ENCODE results near the gene DIMT1.

DIMT1 gene

DNA sequence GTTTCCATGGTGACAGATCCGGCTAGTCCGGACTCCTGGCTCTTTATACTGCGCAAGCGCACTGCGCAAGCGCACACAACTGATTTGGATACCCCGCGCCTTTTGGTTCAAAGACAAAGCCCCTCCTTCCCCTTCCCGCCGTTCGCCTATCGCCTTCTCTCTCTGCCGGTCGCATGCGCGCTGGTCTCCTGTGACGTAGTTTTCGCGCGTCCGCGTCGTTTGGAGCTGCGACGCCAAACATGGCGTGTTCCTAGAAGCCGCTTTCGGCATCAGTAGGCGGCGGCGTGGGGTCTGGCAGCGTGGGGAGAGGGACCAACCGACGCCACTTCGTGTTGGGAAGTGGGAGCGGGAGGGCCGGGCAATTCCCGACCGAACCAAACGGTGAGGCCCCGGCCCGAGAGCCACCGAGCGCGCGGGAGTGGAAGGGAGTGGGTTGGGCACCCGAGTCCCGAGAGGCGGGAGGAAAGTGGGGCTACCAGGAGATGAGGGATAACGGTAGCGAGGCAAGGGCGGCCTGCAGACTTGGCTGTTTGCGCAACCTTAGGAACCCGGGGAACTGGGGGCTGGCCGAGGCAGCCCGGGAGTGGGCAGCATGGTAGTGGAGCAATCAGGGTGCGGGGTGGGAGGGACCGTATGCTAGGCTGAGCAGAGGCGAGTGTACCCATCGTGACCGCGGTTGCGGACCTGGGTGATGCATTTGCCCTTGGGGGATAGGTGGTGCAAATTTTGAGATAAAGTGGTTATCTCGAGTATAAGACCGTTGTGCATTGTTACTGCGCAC lies 9.0 kb upstream of the DIMT1 start, which contains the start of gene IPO11 (continued):
- TF ChIP-seq, protein P1, sequence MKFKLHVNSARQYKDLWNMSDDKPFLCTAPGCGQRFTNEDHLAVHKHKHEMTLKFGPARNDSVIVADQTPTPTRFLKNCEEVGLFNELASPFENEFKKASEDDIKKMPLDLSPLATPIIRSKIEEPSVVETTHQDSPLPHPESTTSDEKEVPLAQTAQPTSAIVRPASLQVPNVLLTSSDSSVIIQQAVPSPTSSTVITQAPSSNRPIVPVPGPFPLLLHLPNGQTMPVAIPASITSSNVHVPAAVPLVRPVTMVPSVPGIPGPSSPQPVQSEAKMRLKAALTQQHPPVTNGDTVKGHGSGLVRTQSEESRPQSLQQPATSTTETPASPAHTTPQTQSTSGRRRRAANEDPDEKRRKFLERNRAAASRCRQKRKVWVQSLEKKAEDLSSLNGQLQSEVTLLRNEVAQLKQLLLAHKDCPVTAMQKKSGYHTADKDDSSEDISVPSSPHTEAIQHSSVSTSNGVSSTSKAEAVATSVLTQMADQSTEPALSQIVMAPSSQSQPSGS (tag by site-specific recombination; IDR thresholded peaks at IDR 0.05; ENCODE audit: low read depth): peak; percentile 59; the same call in 1 of the 2 replicates
- TF ChIP-seq ZNF549 (tag by site-specific recombination; IDR thresholded peaks at IDR 0.05) (no peak), ZNF239 (tag by site-specific recombination; IDR thresholded peaks at IDR 0.05) (no peak), ZBTB7A (tag by site-specific recombination; IDR thresholded peaks at IDR 0.05; ENCODE audit: low read depth) (no peak), HOXC10 (CRISPR knock-in tag; IDR thresholded peaks at IDR 0.05) (no peak), ZNF10 (tag by site-specific recombination; IDR thresholded peaks at IDR 0.05) (peak; percentile 73), TRIM28 (IDR thresholded peaks at IDR 0.05; ENCODE audit: borderline replicate concordance, low read length) (no peak), ZNF211 (tag by site-specific recombination; IDR thresholded peaks at IDR 0.05; ENCODE audit: low read depth) (no peak), ZNF664 (tag by site-specific recombination; IDR thresholded peaks at IDR 0.05) (no peak), ZNF394 (tag by site-specific recombination; IDR thresholded peaks at IDR 0.05; ENCODE audit: borderline replicate concordance) (no peak), ZFP37 (tag by site-specific recombination; IDR thresholded peaks at IDR 0.05) (peak; percentile 77), ZNF174 (tag by site-specific recombination; IDR thresholded peaks at IDR 0.05) (no peak), ZNF785 (tag by site-specific recombination; IDR thresholded peaks at IDR 0.05) (0 out of 2 replicates have a peak, but pooled peaks have one; percentile 39), IKZF3 (tag by site-specific recombination; IDR thresholded peaks at IDR 0.05) (no peak), ZFHX2 (tag by site-specific recombination; conservative IDR thresholded peaks at IDR 0.05) (peak; percentile 95), ZNF404 (tag by site-specific recombination; IDR thresholded peaks at IDR 0.05) (no peak), ZNF155 (tag by site-specific recombination; IDR thresholded peaks at IDR 0.05) (no peak), ZBTB20 (tag by site-specific recombination; IDR thresholded peaks at IDR 0.05) (peak; percentile 98), ZNF324 (tag by site-specific recombination; IDR thresholded peaks at IDR 0.05) (0 out of 2 replicates have a peak, but pooled peaks have one; percentile 53), ZBTB21 (tag by site-specific recombination; IDR thresholded peaks at IDR 0.05) (no peak; the same call in 1 of the 2 replicates), ZNF37A (tag by site-specific recombination; IDR thresholded peaks at IDR 0.05) (no peak), ZNF416 (tag by site-specific recombination; IDR thresholded peaks at IDR 0.05) (no peak), ZNF2 (tag by site-specific recombination; IDR thresholded peaks at IDR 0.05) (0 out of 2 replicates have a peak, but pooled peaks have one; percentile 58)
- TF ChIP-seq, protein P2, sequence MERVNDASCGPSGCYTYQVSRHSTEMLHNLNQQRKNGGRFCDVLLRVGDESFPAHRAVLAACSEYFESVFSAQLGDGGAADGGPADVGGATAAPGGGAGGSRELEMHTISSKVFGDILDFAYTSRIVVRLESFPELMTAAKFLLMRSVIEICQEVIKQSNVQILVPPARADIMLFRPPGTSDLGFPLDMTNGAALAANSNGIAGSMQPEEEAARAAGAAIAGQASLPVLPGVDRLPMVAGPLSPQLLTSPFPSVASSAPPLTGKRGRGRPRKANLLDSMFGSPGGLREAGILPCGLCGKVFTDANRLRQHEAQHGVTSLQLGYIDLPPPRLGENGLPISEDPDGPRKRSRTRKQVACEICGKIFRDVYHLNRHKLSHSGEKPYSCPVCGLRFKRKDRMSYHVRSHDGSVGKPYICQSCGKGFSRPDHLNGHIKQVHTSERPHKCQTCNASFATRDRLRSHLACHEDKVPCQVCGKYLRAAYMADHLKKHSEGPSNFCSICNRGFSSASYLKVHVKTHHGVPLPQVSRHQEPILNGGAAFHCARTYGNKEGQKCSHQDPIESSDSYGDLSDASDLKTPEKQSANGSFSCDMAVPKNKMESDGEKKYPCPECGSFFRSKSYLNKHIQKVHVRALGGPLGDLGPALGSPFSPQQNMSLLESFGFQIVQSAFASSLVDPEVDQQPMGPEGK (tag by site-specific recombination; IDR thresholded peaks at IDR 0.05): no peak
- TF ChIP-seq, protein P3, sequence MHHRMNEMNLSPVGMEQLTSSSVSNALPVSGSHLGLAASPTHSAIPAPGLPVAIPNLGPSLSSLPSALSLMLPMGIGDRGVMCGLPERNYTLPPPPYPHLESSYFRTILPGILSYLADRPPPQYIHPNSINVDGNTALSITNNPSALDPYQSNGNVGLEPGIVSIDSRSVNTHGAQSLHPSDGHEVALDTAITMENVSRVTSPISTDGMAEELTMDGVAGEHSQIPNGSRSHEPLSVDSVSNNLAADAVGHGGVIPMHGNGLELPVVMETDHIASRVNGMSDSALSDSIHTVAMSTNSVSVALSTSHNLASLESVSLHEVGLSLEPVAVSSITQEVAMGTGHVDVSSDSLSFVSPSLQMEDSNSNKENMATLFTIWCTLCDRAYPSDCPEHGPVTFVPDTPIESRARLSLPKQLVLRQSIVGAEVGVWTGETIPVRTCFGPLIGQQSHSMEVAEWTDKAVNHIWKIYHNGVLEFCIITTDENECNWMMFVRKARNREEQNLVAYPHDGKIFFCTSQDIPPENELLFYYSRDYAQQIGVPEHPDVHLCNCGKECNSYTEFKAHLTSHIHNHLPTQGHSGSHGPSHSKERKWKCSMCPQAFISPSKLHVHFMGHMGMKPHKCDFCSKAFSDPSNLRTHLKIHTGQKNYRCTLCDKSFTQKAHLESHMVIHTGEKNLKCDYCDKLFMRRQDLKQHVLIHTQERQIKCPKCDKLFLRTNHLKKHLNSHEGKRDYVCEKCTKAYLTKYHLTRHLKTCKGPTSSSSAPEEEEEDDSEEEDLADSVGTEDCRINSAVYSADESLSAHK (tag by site-specific recombination; IDR thresholded peaks at IDR 0.05): no peak
- TF ChIP-seq, protein P4, sequence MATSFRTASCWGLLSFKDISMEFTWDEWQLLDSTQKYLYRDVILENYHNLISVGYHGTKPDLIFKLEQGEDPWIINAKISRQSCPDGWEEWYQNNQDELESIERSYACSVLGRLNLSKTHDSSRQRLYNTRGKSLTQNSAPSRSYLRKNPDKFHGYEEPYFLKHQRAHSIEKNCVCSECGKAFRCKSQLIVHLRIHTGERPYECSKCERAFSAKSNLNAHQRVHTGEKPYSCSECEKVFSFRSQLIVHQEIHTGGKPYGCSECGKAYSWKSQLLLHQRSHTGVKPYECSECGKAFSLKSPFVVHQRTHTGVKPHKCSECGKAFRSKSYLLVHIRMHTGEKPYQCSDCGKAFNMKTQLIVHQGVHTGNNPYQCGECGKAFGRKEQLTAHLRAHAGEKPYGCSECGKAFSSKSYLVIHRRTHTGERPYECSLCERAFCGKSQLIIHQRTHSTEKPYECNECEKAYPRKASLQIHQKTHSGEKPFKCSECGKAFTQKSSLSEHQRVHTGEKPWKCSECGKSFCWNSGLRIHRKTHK (tag by site-specific recombination; IDR thresholded peaks at IDR 0.05): no peak
- TF ChIP-seq, protein P5, sequence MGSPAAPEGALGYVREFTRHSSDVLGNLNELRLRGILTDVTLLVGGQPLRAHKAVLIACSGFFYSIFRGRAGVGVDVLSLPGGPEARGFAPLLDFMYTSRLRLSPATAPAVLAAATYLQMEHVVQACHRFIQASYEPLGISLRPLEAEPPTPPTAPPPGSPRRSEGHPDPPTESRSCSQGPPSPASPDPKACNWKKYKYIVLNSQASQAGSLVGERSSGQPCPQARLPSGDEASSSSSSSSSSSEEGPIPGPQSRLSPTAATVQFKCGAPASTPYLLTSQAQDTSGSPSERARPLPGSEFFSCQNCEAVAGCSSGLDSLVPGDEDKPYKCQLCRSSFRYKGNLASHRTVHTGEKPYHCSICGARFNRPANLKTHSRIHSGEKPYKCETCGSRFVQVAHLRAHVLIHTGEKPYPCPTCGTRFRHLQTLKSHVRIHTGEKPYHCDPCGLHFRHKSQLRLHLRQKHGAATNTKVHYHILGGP (tag by site-specific recombination; IDR thresholded peaks at IDR 0.05): peak; percentile 99
- TF ChIP-seq, protein P6, sequence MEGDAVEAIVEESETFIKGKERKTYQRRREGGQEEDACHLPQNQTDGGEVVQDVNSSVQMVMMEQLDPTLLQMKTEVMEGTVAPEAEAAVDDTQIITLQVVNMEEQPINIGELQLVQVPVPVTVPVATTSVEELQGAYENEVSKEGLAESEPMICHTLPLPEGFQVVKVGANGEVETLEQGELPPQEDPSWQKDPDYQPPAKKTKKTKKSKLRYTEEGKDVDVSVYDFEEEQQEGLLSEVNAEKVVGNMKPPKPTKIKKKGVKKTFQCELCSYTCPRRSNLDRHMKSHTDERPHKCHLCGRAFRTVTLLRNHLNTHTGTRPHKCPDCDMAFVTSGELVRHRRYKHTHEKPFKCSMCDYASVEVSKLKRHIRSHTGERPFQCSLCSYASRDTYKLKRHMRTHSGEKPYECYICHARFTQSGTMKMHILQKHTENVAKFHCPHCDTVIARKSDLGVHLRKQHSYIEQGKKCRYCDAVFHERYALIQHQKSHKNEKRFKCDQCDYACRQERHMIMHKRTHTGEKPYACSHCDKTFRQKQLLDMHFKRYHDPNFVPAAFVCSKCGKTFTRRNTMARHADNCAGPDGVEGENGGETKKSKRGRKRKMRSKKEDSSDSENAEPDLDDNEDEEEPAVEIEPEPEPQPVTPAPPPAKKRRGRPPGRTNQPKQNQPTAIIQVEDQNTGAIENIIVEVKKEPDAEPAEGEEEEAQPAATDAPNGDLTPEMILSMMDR (tag by site-specific recombination; IDR thresholded peaks at IDR 0.05): peak; percentile 68
- TF ChIP-seq, protein P7, sequence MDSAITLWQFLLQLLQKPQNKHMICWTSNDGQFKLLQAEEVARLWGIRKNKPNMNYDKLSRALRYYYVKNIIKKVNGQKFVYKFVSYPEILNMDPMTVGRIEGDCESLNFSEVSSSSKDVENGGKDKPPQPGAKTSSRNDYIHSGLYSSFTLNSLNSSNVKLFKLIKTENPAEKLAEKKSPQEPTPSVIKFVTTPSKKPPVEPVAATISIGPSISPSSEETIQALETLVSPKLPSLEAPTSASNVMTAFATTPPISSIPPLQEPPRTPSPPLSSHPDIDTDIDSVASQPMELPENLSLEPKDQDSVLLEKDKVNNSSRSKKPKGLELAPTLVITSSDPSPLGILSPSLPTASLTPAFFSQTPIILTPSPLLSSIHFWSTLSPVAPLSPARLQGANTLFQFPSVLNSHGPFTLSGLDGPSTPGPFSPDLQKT (IDR thresholded peaks at IDR 0.05; ENCODE audit: borderline replicate concordance, low read depth, low read length): no peak
